HG03103 (cell line): ENCODE results near the gene DAB1.

Experiments
- ATAC-seq: cut with Tn5 transposase; IDR thresholded peaks from one replicate; pipeline ENCODE4 v1.9.1; 2021; ENCODE audit warnings: low read depth; ENCODE audit not compliant: unreplicated experiment

DAB1 gene

GRCh38 chr1:57282411-57282810, 141.4 kb downstream of the DAB1 start:
- ATAC-seq: no peak

GRCh38 chr1:57281324-57281723, 142.5 kb downstream of the DAB1 start:
- ATAC-seq: no peak

DNA sequence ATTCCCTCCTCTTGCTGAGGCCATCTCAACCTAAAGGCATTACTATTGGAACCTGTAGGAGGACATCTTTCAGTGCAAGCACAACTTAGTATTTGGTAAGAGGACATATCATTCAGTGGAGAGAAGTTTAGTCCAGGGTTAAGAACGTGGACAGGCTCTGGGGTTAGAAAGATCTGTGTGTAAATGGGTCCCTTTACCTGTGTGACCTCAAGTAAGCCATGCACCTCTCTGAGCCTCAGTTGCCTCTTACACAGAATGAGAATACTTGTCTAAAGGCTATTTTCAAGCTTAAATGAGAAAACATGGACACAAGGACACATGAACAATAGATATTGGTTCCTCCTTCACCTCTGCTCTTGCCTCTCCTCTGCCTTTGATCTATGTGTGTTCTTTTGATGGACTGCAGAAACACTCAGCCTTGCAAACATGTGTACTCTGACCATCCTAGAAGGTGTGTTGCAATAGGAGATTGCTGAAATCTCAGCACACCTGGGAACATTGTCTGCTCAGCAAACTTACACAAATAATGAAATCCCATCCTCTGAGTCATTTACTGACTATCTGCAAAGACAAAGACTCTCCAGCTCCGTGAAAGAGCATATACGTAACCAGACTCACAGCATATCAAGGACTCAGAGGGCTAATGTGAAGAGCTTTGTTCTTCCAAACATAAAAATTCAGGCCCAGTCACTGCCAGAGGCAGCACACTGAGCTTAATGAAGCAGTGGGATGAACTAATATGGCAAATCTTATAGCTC, 143.8 kb downstream of the DAB1 start:
- no peak for ATAC-seq

- no peak for ATAC-seq
Measured at GRCh38 chr1:57278558-57278957, 145.3 kb downstream of the DAB1 start.

DNA sequence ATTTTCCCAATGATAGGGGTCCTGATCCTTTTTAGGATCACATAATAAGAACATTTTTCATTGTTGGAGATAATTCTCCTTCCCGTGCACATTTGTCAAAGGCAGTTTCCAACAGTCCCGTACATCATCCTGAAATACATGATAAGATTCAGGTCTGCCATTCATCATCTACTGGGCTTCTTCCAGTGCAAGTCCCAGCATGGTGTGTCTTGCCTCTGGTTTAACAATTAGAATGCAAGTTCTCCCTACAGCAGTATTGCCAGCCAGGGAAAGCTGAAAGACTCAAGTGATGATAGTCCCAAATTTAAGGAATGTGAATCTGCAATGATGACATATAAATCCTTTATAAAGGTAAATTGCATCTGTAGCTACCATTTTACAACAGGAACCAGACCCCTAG, 146.2 kb downstream of the DAB1 start:
- ATAC-seq: no peak

DNA sequence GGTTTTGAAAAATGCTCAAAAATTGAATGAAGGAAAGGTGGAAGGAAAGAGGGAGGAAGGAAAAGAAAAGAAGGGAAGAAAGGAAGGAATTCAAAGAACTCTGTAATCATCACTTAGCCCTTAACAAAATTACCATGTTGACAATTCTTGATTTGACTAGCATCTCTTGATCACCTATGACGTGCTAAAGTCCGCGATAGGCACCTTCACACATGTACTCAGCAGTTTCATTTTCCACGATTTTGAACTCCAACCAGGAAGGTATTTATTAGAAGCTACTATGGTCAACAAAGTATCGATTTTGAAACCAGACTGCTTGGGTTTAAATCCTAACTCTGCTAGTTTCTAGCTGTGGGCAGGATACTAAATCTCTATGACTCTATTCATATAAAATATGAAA, 146.9 kb downstream of the DAB1 start:
- ATAC-seq: no peak

- ATAC-seq: no peak
Measured at GRCh38 chr1:57272601-57273000, 151.3 kb downstream of the DAB1 start.

- ATAC-seq: no peak
Measured at GRCh38 chr1:57272150-57272549, 151.7 kb downstream of the DAB1 start.

GRCh38 chr1:57270927-57271698, 152.7 kb downstream of the DAB1 start:
- no peak for ATAC-seq

DNA sequence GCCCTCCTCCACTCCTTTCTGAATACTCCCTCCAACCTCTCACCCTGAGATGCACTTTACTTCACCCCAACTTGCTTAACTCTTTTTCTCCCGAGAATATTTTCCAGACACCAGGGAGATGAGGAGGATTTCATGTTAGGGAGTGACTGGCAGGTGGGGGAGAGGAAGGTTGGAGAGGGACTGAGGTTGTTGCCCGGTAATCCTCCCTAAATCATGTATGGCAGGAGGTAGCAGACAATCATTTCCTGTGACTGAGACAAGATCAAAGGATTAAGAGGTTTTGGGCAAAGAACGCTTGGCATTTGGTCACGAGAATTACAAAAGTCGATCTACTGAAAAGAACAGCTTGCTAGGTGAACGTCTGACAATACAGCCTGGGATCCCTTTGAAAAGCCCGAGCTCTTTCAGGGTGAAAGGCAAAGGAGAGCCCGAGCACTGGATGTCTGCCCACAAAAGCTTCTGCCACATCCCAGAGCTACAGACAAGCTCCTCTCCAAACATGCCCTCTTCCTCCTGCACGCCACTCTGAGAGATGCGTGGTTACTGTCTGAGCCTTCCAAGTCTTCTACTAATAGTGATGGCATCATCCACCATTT, 154.1 kb downstream of the DAB1 start:
- no peak for ATAC-seq

- no peak for ATAC-seq
Measured at GRCh38 chr1:57265104-57265503, 158.8 kb downstream of the DAB1 start.

- no peak for ATAC-seq
Measured at GRCh38 chr1:57262472-57262871, 161.4 kb downstream of the DAB1 start.

GRCh38 chr1:57258557-57259325, 165.1 kb downstream of the DAB1 start:
- ATAC-seq: no peak

- ATAC-seq: no peak
Measured at GRCh38 chr1:57255945-57256344, 167.9 kb downstream of the DAB1 start.

- no peak for ATAC-seq
Measured at GRCh38 chr1:57254022-57254421, 169.8 kb downstream of the DAB1 start.

- no peak for ATAC-seq
Measured at GRCh38 chr1:57252597-57253294, 171.1 kb downstream of the DAB1 start.

- ATAC-seq: no peak
Measured at GRCh38 chr1:57250021-57250420, 173.8 kb downstream of the DAB1 start.

DNA sequence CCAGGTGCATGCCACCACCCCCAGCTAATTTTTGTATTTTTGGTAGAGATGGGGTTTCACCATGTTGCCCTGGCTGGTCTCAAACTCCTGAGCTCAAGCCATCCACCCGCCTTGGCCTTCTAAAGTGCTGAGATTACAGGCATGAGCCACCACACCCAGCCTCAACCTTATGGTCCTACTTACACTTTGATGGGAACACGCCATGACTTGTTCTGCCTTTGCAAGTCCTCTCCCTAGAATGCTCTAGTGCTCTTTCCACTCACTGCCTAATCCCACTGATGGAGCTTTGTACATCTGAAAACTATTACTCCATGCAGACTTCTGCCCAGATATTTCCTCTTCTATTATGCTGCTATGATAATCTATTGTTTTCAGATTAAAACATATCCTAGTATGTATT, 174.3 kb downstream of the DAB1 start:
- no peak for ATAC-seq

- ATAC-seq: no peak
Measured at GRCh38 chr1:57248830-57249229, 175.0 kb downstream of the DAB1 start.

DNA sequence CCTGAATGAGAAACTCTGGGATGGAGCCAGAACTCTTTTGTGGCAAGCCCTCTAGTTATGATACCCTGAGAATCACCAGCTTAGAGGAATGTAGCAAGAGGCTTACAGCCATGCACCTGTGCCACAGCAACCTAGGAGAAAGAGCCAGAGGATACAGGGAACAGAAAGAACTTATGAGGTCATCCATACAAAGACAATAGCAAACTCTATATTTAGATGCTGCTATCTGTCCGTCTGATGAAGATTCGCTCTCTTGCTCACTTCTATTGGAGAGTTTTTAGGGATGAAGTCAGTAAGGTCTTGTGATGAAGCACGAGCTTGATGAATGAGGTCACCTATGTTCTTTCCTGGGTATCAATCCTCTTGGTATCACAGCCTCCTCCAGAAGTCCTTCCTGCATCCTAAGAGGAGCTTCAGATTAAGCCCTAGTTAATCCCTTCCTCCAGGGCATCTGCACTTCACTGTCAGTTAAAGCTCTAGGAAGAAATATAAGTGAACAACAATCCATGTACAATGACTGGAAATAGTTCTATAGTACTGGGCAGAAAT, 185.6 kb downstream of the DAB1 start:
- no peak for ATAC-seq
